ENCODE data around the gene CCDC138. TPM values are rescaled to one million over a fixed set of nuclear protein-coding genes. Genes with fewer than 3 reads are reported as not detected.

The CCDC138 gene
- total and polyA plus RNA-seq, 4 donors = 1.8 to 18.3 (median 5.4) TPM

DNA sequence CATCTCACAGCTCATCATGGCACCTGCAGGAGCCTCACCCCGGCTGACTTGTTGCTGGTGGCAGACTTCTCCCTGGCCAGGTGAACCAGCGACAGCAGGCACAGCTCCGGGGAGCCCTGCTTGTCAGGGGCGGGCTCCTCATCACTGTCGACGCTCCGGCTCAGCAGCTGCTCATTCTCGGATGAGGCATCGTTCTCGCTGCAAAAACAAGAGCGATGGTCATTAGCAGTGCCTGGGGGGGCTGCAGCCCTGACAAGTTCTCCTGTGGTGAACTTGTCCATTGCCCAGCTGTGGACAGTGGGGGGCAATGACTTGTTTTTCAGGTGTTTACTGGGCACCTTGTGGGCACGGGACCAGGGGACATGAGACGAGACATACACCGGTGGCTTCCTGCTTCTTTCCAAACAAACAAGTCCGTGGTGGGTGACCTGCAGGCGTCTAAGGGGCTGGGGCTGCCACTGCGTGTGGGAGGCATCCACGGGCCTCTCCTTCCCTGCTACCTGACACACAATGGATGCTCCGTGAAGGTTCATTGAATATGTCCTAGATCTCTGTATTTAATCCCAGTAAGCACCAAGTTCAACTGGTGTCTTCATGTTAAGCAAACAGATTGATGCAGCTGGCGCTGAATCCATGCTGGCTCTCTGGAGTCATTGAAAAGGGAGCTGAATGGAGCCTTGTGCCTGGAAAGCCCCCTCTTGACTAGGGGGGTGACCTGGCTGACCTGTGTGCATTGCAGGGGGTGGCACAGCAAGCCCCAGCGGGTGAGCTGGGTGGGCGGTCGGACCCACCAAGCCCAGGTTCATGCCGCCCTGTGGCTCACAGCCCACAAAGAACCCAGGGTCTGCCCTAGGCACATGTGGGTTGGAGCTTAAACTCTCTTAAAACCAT is 121.5 kb downstream of the CCDC138 start:
- peaks cover 0 to 11% (median 0%) of the 10 kb centered on the region in 4 donors for H3K36me3 ChIP-seq (ENCODE audit: control insufficient read depth in 4 of 4, insufficient read depth in 4 of 4, low read length in 4 of 4)
- H3K9ac ChIP-seq (ENCODE audit: insufficient read depth in 1 of 2, low read length in 2 of 2) = no peak overlapping the region
- H3K9me3 ChIP-seq (ENCODE audit: control insufficient read depth in 4 of 4, insufficient read depth in 3 of 4, low read length in 3 of 4) = no peaks in the 10 kb centered on the region
- DNase-seq (no peak), ATAC-seq (ENCODE audit: insufficient read depth, low FRiP score) (no peak)
- 81 to 89% methylated on average over 24 of the region's 24 CpGs for WGBS, 2 donors
- no peak overlapping the region for H3K4me3 ChIP-seq
- TF ChIP-seq, protein P1, sequence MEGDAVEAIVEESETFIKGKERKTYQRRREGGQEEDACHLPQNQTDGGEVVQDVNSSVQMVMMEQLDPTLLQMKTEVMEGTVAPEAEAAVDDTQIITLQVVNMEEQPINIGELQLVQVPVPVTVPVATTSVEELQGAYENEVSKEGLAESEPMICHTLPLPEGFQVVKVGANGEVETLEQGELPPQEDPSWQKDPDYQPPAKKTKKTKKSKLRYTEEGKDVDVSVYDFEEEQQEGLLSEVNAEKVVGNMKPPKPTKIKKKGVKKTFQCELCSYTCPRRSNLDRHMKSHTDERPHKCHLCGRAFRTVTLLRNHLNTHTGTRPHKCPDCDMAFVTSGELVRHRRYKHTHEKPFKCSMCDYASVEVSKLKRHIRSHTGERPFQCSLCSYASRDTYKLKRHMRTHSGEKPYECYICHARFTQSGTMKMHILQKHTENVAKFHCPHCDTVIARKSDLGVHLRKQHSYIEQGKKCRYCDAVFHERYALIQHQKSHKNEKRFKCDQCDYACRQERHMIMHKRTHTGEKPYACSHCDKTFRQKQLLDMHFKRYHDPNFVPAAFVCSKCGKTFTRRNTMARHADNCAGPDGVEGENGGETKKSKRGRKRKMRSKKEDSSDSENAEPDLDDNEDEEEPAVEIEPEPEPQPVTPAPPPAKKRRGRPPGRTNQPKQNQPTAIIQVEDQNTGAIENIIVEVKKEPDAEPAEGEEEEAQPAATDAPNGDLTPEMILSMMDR (IDR thresholded peaks at IDR 0.05; ENCODE audit: control extremely low read depth, extremely low read depth) = no peak
- H3K27me3 ChIP-seq (ENCODE audit: control insufficient read depth in 3 of 3, insufficient read depth in 3 of 3, low read length in 2 of 3) = no peaks in the 10 kb centered on the region
- no peaks in the 10 kb centered on the region for H3K4me1 ChIP-seq (ENCODE audit: control insufficient read depth in 5 of 5, insufficient read depth in 5 of 5, low read length in 5 of 5)
- H3K27ac ChIP-seq (ENCODE audit: low read depth in 1 of 2, low read length in 1 of 2) = no peak overlapping the region

DNA sequence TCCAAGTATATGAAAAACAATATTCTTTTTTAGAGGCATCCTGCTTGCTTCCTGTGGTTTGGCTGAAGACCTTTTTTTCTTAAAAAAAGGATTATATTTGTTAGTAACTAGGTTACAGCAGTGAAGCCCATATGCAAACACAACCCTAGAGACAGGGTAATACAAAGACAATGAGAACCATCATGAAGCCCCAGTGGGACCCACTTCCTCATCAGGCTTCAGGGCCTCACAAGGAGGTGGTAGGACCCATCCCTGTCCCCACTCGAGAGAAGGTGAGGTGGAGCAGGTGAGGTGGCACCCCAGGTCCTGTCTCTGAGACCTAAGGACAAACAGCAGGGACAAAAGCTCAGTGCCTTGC is 122.1 kb downstream of the CCDC138 start:
- WGBS, 2 donors = 68 to 76% methylated on average over 1 of the region's 1 CpG
- no peak overlapping the region for H3K4me3 ChIP-seq
- H3K27ac ChIP-seq (ENCODE audit: low read depth in 1 of 2, low read length in 1 of 2) = no peak overlapping the region
- peaks cover 0 to 11% (median 0%) of the 10 kb centered on the region in 4 donors for H3K36me3 ChIP-seq (ENCODE audit: control insufficient read depth in 4 of 4, insufficient read depth in 4 of 4, low read length in 4 of 4)
- ATAC-seq (ENCODE audit: insufficient read depth, low FRiP score) = no peak
- TF ChIP-seq, protein P1 (IDR thresholded peaks at IDR 0.05; ENCODE audit: control extremely low read depth, extremely low read depth) = no peak
- no peak overlapping the region for H3K9ac ChIP-seq (ENCODE audit: insufficient read depth in 1 of 2, low read length in 2 of 2)
- DNase-seq = no peak
- H3K4me1 ChIP-seq (ENCODE audit: control insufficient read depth in 5 of 5, insufficient read depth in 5 of 5, low read length in 5 of 5) = no peaks in the 10 kb centered on the region
- H3K27me3 ChIP-seq (ENCODE audit: control insufficient read depth in 3 of 3, insufficient read depth in 3 of 3, low read length in 2 of 3) = no peaks in the 10 kb centered on the region
- H3K9me3 ChIP-seq (ENCODE audit: control insufficient read depth in 4 of 4, insufficient read depth in 3 of 4, low read length in 3 of 4) = no peaks in the 10 kb centered on the region

DNA sequence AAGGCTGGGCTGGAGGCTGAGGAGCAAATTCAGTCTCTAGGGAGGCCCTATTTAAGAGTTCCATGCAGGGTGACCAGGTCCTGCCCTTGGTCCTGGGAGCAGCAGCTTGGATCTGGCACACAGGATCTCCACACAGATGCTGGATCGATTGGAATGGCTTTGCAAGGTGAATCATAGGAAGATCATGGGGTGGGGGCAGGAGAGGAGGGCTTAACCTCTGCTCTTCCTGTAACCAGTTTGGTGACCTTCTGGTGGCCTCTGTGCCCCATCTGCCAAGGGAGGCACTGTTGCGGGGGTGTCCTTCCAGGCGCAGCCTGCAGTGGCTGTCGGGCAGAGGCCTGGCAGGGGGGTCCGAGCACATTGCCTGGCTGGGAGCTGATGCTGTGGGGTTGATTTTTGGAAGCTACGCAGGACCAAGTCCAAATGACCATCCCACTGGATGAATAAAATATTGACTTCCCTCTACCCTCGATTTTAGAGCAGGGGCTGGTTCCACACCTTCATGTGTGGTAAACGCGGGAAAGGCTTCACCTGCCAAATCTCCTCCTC is 122.8 kb downstream of the CCDC138 start:
- no peak overlapping the region for H3K9ac ChIP-seq (ENCODE audit: insufficient read depth in 1 of 2, low read length in 2 of 2)
- H3K27me3 ChIP-seq (ENCODE audit: control insufficient read depth in 3 of 3, insufficient read depth in 3 of 3, low read length in 2 of 3) = no peaks in the 10 kb centered on the region
- no peak overlapping the region for H3K27ac ChIP-seq (ENCODE audit: low read depth in 1 of 2, low read length in 1 of 2)
- WGBS, 2 donors = 80 to 96% methylated on average over 9 of the region's 9 CpGs
- no peaks in the 10 kb centered on the region for H3K4me1 ChIP-seq (ENCODE audit: control insufficient read depth in 5 of 5, insufficient read depth in 5 of 5, low read length in 5 of 5)
- no peak overlapping the region for H3K4me3 ChIP-seq
- TF ChIP-seq, protein P1 (IDR thresholded peaks at IDR 0.05; ENCODE audit: control extremely low read depth, extremely low read depth) = no peak
- H3K36me3 ChIP-seq (ENCODE audit: control insufficient read depth in 4 of 4, insufficient read depth in 4 of 4, low read length in 4 of 4) = peaks cover 0 to 11% (median 0%) of the 10 kb centered on the region in 4 donors
- ATAC-seq (ENCODE audit: insufficient read depth, low FRiP score) (no peak), DNase-seq (no peak)
- no peaks in the 10 kb centered on the region for H3K9me3 ChIP-seq (ENCODE audit: control insufficient read depth in 4 of 4, insufficient read depth in 3 of 4, low read length in 3 of 4)
